Left lung (tissue), 10 donors: Measurements from ENCODE around the gene NOX5. TPM values are rescaled to one million over a fixed set of nuclear protein-coding genes. Genes with fewer than 3 reads are reported as not detected.

ENCODE experiments used
- ATAC-seq: fragments of 200-7000 bp; cut with Tn5 transposase; one replicate; pipeline ENCODE4 v1.9.1; 2020; ENCODE audit warnings: moderate library complexity
- DNase-seq, 4 donors: peaks; one replicate each; pipeline ENCODE4 v3.0.0-alpha.2; 2013 to 2020
- H3K27ac ChIP-seq, 2 donors: fragments of 200-600 bp; sonication (generic) in 1 of 2; one replicate each; pipeline versions ENCODE4 v1.5.0 to v1.8.0; 2020 to 2021
- H3K27me3 ChIP-seq, 2 donors: fragments of 200-600 bp; sonication (generic) in 1 of 2; one replicate each; pipeline versions ENCODE4 v1.5.0 to v1.8.0; 2020 to 2021
- H3K36me3 ChIP-seq, 2 donors: fragments of 200-600 bp; sonication (generic) in 1 of 2; one replicate each; pipeline versions ENCODE4 v1.5.0 to v1.8.0; 2020 to 2021
- H3K4me1 ChIP-seq, 2 donors: fragments of 200-600 bp; one replicate each; pipeline ENCODE4 v1.8.0; 2021
- H3K4me3 ChIP-seq, 2 donors: fragments of 200-600 bp; sonication (generic) in 1 of 2; one replicate each; pipeline versions ENCODE4 v1.5.0 to v1.8.0; 2020 to 2021; ENCODE audit warnings: mild to moderate bottlenecking in 1 of 2
- H3K9me3 ChIP-seq, 2 donors: fragments of 200-600 bp; sonication (generic) in 1 of 2; one replicate each; pipeline versions ENCODE4 v1.5.0 to v1.8.0; 2020 to 2021
- CTCF ChIP-seq, 2 donors: fragments of 200-600 bp; sonication (generic) in 1 of 2; IDR thresholded peaks; one replicate each; pipeline versions ENCODE4 v1.5.0 to v1.8.0; 2021; ENCODE audit warnings: antibody characterized with exemption in 2 of 2
- intact Hi-C, 2 donors: fragments of 100-400 bp; cut with DNase I; formaldehyde crosslinking; loops; one replicate each; pipeline versions ENCODE4 v1.11.2 to v1.14.2; 2022
- polyA plus RNA-seq, 6 donors: library from polyadenylated mRNA; unstranded; fragments of 120-200 nt; gene quantifications; one replicate each; pipeline ENCODE4 v1.2.1, GENCODE V29; 2013; ENCODE audit not compliant: insufficient read length in 6 of 6
- total RNA-seq, 2 donors: library from RNA; stranded (reverse); fragmentation: NEBNext Ultra II Directional; extraction: Animal tissue kit (Norgen Biotek cat#: 25700); gene quantifications; one replicate each; pipeline ENCODE4 v1.2.1, GENCODE V29; 2021
- donor health status: DM: no; HTN: yes; CAD: no.
- donor health status: DM: no; HTN: no; CAD: no.

NOX5 gene
- total and polyA plus RNA-seq, 8 donors: 0.16 to 0.83 (median 0.41) TPM

GRCh38 chr15:69069996-69070395 lies 55.5 kb downstream of the NOX5 start:
- DNase-seq: no peak
- intact Hi-C loops: no loop called here
- ATAC-seq: no peak

GRCh38 chr15:69070396-69070795 lies 55.9 kb downstream of the NOX5 start:
- no peak for DNase-seq
- ATAC-seq: no peak
- no peak overlapping the region for H3K27ac ChIP-seq
- H3K36me3 ChIP-seq: no peaks in the 10 kb centered on the region
- no peak overlapping the region for H3K4me3 ChIP-seq
- peaks cover 0 to 22% of the 10 kb centered on the region in 2 donors for H3K27me3 ChIP-seq
- H3K9me3 ChIP-seq: no peaks in the 10 kb centered on the region
- TF ChIP-seq CTCF (IDR thresholded peaks at IDR 0.05): no peak
- intact Hi-C loops: no loop called here
- H3K4me1 ChIP-seq: peaks cover 7 to 11% of the 10 kb centered on the region in 2 donors

More at GRCh38 chr15:69069996-69070395, 55.5 kb downstream of the NOX5 start:
- Histone ChIP-seq H3K4me1 (peaks cover 3 to 7% of the 10 kb centered on the region in 2 donors), H3K4me3 (no peak overlapping the region), H3K36me3 (no peaks in the 10 kb centered on the region), H3K9me3 (no peaks in the 10 kb centered on the region), H3K27ac (no peak overlapping the region), H3K27me3 (peaks cover 0 to 21% of the 10 kb centered on the region in 2 donors)
- no peak for TF ChIP-seq CTCF (IDR thresholded peaks at IDR 0.05)

GRCh38 chr15:69071260-69071659 lies 56.8 kb downstream of the NOX5 start:
- TF ChIP-seq CTCF (IDR thresholded peaks at IDR 0.05): no peak
- no peaks in the 10 kb centered on the region for H3K36me3 ChIP-seq
- no peak overlapping the region for H3K27ac ChIP-seq
- no peak overlapping the region for H3K4me3 ChIP-seq
- H3K4me1 ChIP-seq: peaks cover 11 to 15% of the 10 kb centered on the region in 2 donors
- H3K9me3 ChIP-seq: no peaks in the 10 kb centered on the region
- intact Hi-C loops: no loop called here
- H3K27me3 ChIP-seq: peaks cover 0 to 22% of the 10 kb centered on the region in 2 donors
- ATAC-seq (no peak), DNase-seq (no peak)

GRCh38 chr15:69072906-69073305 lies 58.4 kb downstream of the NOX5 start:
- Histone ChIP-seq H3K27me3 (peaks cover 0 to 22% of the 10 kb centered on the region in 2 donors), H3K36me3 (no peaks in the 10 kb centered on the region), H3K4me3 (no peak overlapping the region), H3K9me3 (no peaks in the 10 kb centered on the region), H3K27ac (no peak overlapping the region), H3K4me1 (peaks cover 11 to 15% of the 10 kb centered on the region in 2 donors)
- DNase-seq (no peak), ATAC-seq (no peak)
- no peak for TF ChIP-seq CTCF (IDR thresholded peaks at IDR 0.05)
- intact Hi-C loops: no loop called here

- DNase-seq: peak; percentile 64 to 85 (median 74)
- Histone ChIP-seq H3K27ac (peak overlapping the region; percentile 41 to 70), H3K9me3 (no peaks in the 10 kb centered on the region), H3K27me3 (peaks cover 0 to 22% of the 10 kb centered on the region in 2 donors), H3K4me3 (peak overlapping the region; percentile 50 to 51), H3K4me1 (peaks cover 11 to 15% of the 10 kb centered on the region in 2 donors), H3K36me3 (no peaks in the 10 kb centered on the region)
- no peak for TF ChIP-seq CTCF (IDR thresholded peaks at IDR 0.05)
- ATAC-seq: peak; percentile 97
- intact Hi-C loops: no loop called here
Measured at GRCh38 chr15:69074001-69074842, 59.7 kb downstream of the NOX5 start.
